Esophagus muscularis mucosa (tissue), 4 donors: ENCODE data around the gene TMCC3. TPM values are rescaled to one million over a fixed set of nuclear protein-coding genes. Genes with fewer than 3 reads are reported as not detected.

Experiments used
- DNase-seq: peaks from one replicate; pipeline ENCODE4 v3.0.0-alpha.2; 2017; ENCODE audit errors: extremely low spot score
- H3K27ac ChIP-seq, 4 donors: fragments of 200-600 bp; sonication (generic); replicated peaks in 1 of 4; 1 replicate in 3 of 4; 2 replicates in 1 of 4; pipeline ENCODE4 v1.5.1; 2016 to 2019; ENCODE audit warnings: mild to moderate bottlenecking in 1 of 4
- H3K27me3 ChIP-seq, 4 donors: fragments of 200-600 bp; sonication (generic); one replicate each; pipeline versions ENCODE4 v1.5.1 to v1.6.0; 2016 to 2019
- H3K36me3 ChIP-seq, 4 donors: fragments of 200-600 bp; sonication (generic); one replicate each; pipeline ENCODE4 v1.5.1; 2016 to 2019
- H3K4me1 ChIP-seq, 4 donors: fragments of 200-600 bp; sonication (generic); one replicate each; pipeline ENCODE4 v1.5.1; 2016 to 2019
- H3K4me3 ChIP-seq, 4 donors: fragments of 200-600 bp; sonication (generic); 1 replicate in 2 of 4; 2 replicates in 2 of 4; pipeline ENCODE4 v1.5.1; 2016 to 2019; ENCODE audit warnings: mild to moderate bottlenecking in 4 of 4, moderate library complexity in 1 of 4
- H3K9me3 ChIP-seq, 4 donors: fragments of 200-600 bp; sonication (generic); 1 replicate in 3 of 4; 2 replicates in 1 of 4; pipeline ENCODE4 v1.5.1; 2016 to 2019
- CTCF ChIP-seq, 3 experiments: fragments of 200-600 bp in 2 of 3; fragments of 450-650 bp in 1 of 3; sonication (generic) in 2 of 3; IDR thresholded peaks; one replicate each; pipeline ENCODE4 v1.5.1; 2017 to 2019; ENCODE audit warnings: antibody characterized with exemption in 3 of 3, mild to moderate bottlenecking in 2 of 3, moderate library complexity in 1 of 3
- EP300 ChIP-seq: sonication (generic); formaldehyde crosslinking; IDR thresholded peaks from one replicate; pipeline ENCODE4 v1.6.1; 2017; ENCODE audit warnings: antibody characterized with exemption
- POLR2A ChIP-seq: fragments of 450-650 bp; IDR thresholded peaks from one replicate; pipeline ENCODE4 v1.6.1; 2017; ENCODE audit warnings: antibody characterized with exemption, moderate library complexity, mild to moderate bottlenecking, low read depth
- POLR2AphosphoS5 ChIP-seq, 2 donors: sonication (generic); formaldehyde crosslinking; IDR thresholded peaks; one replicate each; pipeline ENCODE4 v1.6.1; 2017; ENCODE audit warnings: antibody characterized with exemption in 2 of 2
- WGBS: methylation state at CpG from one replicate; pipeline ENCODE4 v1.1.5; 2018; 5-methylcytosine and 5-hydroxymethylcytosine counted together
- intact Hi-C: fragments of 100-400 bp; cut with DNase I; formaldehyde crosslinking; loops from one replicate; pipeline ENCODE4 v1.15.1; 2023
- total RNA-seq, 4 donors: library from RNA; depleted of rRNA; stranded (reverse); fragments of >200 nt; gene quantifications; one replicate each; pipeline versions ENCODE4 v1.1.0 to v1.2.1, GENCODE V29; 2016

TMCC3 gene
- total RNA-seq, 4 donors from 2014 or later, result 17.0 to 30.5 (median 19.5) TPM

- no peak overlapping the region for H3K27ac ChIP-seq
- WGBS, result 63% methylated on average over 11 of the region's 11 CpGs
- no peak for DNase-seq
Observed at GRCh38 chr12:94623161-94623920, 27.0 kb downstream of the TMCC3 start.

GRCh38 chr12:94622475-94622874 is 27.9 kb downstream of the TMCC3 start:
- DNase-seq, result no peak
- TF ChIP-seq CTCF (IDR thresholded peaks at IDR 0.05), result no peak
- Histone ChIP-seq H3K36me3 (no peaks in the 10 kb centered on the region), H3K4me1 (peaks cover 13 to 31% (median 28%) of the 10 kb centered on the region in 4 donors), H3K9me3 (no peaks in the 10 kb centered on the region), H3K4me3 (peak overlapping the region in 1 of 4 donors; percentile 13), H3K27me3 (no peaks in the 10 kb centered on the region), H3K27ac (peak overlapping the region; percentile 1 to 30 (median 10))
- 24% methylated on average over 4 of the region's 4 CpGs for WGBS
- intact Hi-C loops, result no loop called here

More at GRCh38 chr12:94623161-94623920, 27.0 kb downstream of the TMCC3 start:
- intact Hi-C loops, result no loop called here
- H3K4me3 ChIP-seq, result no peak overlapping the region
- H3K9me3 ChIP-seq, result no peaks in the 10 kb centered on the region
- H3K27me3 ChIP-seq, result no peaks in the 10 kb centered on the region
- H3K36me3 ChIP-seq, result no peaks in the 10 kb centered on the region
- TF ChIP-seq EP300, result no peak
- H3K4me1 ChIP-seq, result peaks cover 13 to 31% (median 28%) of the 10 kb centered on the region in 4 donors

- Histone ChIP-seq H3K4me1 (peaks cover 18 to 36% (median 33%) of the 10 kb centered on the region in 4 donors), H3K36me3 (no peaks in the 10 kb centered on the region), H3K27ac (peak overlapping the region in 3 of 4 donors; percentile 2 to 30 (median 18)), H3K27me3 (no peaks in the 10 kb centered on the region), H3K9me3 (no peaks in the 10 kb centered on the region), H3K4me3 (peak overlapping the region; percentile 7 to 40 (median 12))
- WGBS, result 53% methylated on average over 7 of the region's 7 CpGs
- TF ChIP-seq POLR2AphosphoS5 (IDR thresholded peaks at IDR 0.05) (no peak), CTCF (IDR thresholded peaks at IDR 0.05) (no peak), EP300 (no peak), POLR2A (no peak)
- intact Hi-C loops, result no loop called here
- DNase-seq, result no peak
Observed at GRCh38 chr12:94621662-94622359, 28.5 kb downstream of the TMCC3 start.

- peaks cover 30 to 48% (median 45%) of the 10 kb centered on the region in 4 donors for H3K4me1 ChIP-seq
- intact Hi-C loops, result no loop called here
Observed at GRCh38 chr12:94620621-94621020, 29.7 kb downstream of the TMCC3 start.

More at GRCh38 chr12:94620621-94621020, 29.7 kb downstream of the TMCC3 start:
- no peaks in the 10 kb centered on the region for H3K36me3 ChIP-seq
- no peak overlapping the region for H3K27ac ChIP-seq
- WGBS, result 90% methylated on average over 3 of the region's 3 CpGs
- no peak for DNase-seq
- H3K9me3 ChIP-seq, result no peaks in the 10 kb centered on the region
- no peak for TF ChIP-seq POLR2A
- TF ChIP-seq POLR2AphosphoS5 (IDR thresholded peaks at IDR 0.05), result no peak
- TF ChIP-seq CTCF (IDR thresholded peaks at IDR 0.05), result no peak
- no peak for TF ChIP-seq EP300
- H3K27me3 ChIP-seq, result no peaks in the 10 kb centered on the region
- no peak overlapping the region for H3K4me3 ChIP-seq
